ENCODE results near the gene ELMOD3.

DNA sequence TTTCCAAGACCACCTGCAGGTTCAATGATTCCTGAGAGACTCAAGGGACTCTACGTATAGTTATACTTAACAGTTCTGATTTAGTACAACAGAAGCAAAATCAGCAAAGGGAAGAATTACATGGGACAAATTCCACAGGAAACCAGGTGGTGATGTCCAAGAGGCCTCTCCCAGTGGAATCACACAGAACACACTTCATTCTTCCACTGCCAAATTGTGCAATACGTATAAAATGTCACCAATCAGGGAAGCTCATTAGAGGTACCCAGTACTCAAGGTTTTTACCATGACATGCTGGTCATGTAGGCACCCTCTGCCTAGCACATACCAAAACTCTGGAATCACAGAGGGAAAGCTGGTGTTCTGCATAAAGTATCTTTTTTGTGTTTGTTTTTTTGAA lies 33.2 kb downstream of the ELMOD3 start:
- TF ChIP-seq POLR2A (IDR thresholded peaks at IDR 0.05; ENCODE audit: extremely low read depth, insufficient read length) (no peak), MYC (IDR thresholded peaks at IDR 0.05; ENCODE audit: low read depth, low read length) (no peak)
- TF ChIP-seq, protein P1, sequence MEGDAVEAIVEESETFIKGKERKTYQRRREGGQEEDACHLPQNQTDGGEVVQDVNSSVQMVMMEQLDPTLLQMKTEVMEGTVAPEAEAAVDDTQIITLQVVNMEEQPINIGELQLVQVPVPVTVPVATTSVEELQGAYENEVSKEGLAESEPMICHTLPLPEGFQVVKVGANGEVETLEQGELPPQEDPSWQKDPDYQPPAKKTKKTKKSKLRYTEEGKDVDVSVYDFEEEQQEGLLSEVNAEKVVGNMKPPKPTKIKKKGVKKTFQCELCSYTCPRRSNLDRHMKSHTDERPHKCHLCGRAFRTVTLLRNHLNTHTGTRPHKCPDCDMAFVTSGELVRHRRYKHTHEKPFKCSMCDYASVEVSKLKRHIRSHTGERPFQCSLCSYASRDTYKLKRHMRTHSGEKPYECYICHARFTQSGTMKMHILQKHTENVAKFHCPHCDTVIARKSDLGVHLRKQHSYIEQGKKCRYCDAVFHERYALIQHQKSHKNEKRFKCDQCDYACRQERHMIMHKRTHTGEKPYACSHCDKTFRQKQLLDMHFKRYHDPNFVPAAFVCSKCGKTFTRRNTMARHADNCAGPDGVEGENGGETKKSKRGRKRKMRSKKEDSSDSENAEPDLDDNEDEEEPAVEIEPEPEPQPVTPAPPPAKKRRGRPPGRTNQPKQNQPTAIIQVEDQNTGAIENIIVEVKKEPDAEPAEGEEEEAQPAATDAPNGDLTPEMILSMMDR (IDR thresholded peaks at IDR 0.05; ENCODE audit: low read depth, low read length) = no peak
- TF ChIP-seq, protein P2, sequence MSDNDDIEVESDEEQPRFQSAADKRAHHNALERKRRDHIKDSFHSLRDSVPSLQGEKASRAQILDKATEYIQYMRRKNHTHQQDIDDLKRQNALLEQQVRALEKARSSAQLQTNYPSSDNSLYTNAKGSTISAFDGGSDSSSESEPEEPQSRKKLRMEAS (IDR thresholded peaks at IDR 0.05; ENCODE audit: low read depth, low read length) = no peak

All from NB4 (cell line).